ENCODE data around the gene KIRREL3.

The KIRREL3 gene

GRCh38 chr11:126663749-126664592, 336.6 kb downstream of the KIRREL3 start:
- DNase-seq (ENCODE audit: low spot score) = no peak

- DNase-seq (ENCODE audit: low spot score) = no peak
Measured at GRCh38 chr11:126662035-126662790, 338.4 kb downstream of the KIRREL3 start.

GRCh38 chr11:126660761-126661425, 339.7 kb downstream of the KIRREL3 start:
- DNase-seq (ENCODE audit: low spot score) = no peak

- no peak for DNase-seq (ENCODE audit: low spot score)
Measured at GRCh38 chr11:126660321-126660720, 340.2 kb downstream of the KIRREL3 start.

GRCh38 chr11:126658306-126659056, 342.1 kb downstream of the KIRREL3 start:
- DNase-seq (ENCODE audit: low spot score) = no peak

GRCh38 chr11:126655807-126656128, 344.8 kb downstream of the KIRREL3 start:
- no peak for DNase-seq (ENCODE audit: low spot score)

GRCh38 chr11:126654886-126655806, 345.4 kb downstream of the KIRREL3 start:
- no peak for DNase-seq (ENCODE audit: low spot score)

GRCh38 chr11:126653040-126653439, 347.5 kb downstream of the KIRREL3 start:
- DNase-seq (ENCODE audit: low spot score) = no peak

GRCh38 chr11:126647735-126648134, 352.8 kb downstream of the KIRREL3 start:
- DNase-seq (ENCODE audit: low spot score) = peak; percentile 12

- DNase-seq (ENCODE audit: low spot score) = no peak
Measured at GRCh38 chr11:126646701-126647557, 353.6 kb downstream of the KIRREL3 start.

GRCh38 chr11:126645186-126645585, 355.4 kb downstream of the KIRREL3 start:
- no peak for DNase-seq (ENCODE audit: low spot score)

- no peak for DNase-seq (ENCODE audit: low spot score)
Measured at GRCh38 chr11:126640186-126640585, 360.4 kb downstream of the KIRREL3 start.

GRCh38 chr11:126639692-126640091, 360.9 kb downstream of the KIRREL3 start:
- DNase-seq (ENCODE audit: low spot score) = no peak

- DNase-seq (ENCODE audit: low spot score) = no peak
Measured at GRCh38 chr11:126638648-126639047, 361.9 kb downstream of the KIRREL3 start.

GRCh38 chr11:126637795-126638175, 362.8 kb downstream of the KIRREL3 start:
- no peak for DNase-seq (ENCODE audit: low spot score)

- no peak for DNase-seq (ENCODE audit: low spot score)
Measured at GRCh38 chr11:126636911-126637794, 363.4 kb downstream of the KIRREL3 start.

- no peak for DNase-seq (ENCODE audit: low spot score)
Measured at GRCh38 chr11:126635511-126635910, 365.1 kb downstream of the KIRREL3 start.

GRCh38 chr11:126634963-126635362, 365.6 kb downstream of the KIRREL3 start:
- DNase-seq (ENCODE audit: low spot score) = no peak

- no peak for DNase-seq (ENCODE audit: low spot score)
Measured at GRCh38 chr11:126633330-126633729, 367.2 kb downstream of the KIRREL3 start.
